Measurements from ENCODE around the gene SIRT3.

GRCh38 chr11:257766-258493 lies 21.8 kb upstream of the SIRT3 start:
- TF ChIP-seq CTCF (IDR thresholded peaks at IDR 0.05), result no peak
- TF ChIP-seq POLR2A (IDR thresholded peaks at IDR 0.05), result no peak
